ENCODE measurements around the gene GOLPH3. TPM values are rescaled to one million over a fixed set of nuclear protein-coding genes. Genes with fewer than 3 reads are reported as not detected.

GOLPH3 gene
- total RNA-seq, 1 donor from 2014 or later, result 105 TPM

DNA sequence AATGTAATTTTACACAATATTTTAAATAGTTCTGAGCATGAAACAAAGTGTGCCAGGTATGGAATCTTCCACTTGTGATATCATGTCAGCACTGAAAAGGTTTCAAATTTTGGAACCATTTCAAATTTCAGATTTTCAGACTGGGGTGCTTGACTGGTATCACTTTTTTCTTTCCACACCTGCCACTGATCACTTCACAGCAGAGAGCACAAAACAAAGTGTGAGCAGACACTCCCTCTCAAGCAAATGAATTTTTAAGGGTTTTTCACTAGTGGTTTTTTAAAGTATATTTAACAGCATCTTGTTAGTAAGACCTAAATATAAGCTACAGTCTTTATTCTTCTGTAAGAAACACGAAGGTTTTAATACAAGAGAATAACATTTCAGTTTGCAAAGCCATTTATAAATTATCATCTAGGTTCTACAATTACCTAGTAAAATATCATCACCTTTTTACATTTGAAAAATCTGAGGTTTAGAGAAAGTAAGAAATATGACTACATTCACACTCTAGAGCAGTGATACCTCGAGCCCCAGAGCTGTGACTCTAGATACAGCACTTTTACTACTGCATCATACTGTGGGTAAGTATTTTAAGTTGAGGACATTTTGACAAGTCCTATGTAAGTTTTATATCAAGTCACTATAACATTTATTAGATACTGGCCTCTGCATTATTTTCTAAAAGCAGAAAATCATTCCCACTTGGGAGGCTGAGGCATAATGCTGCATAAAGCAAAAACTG is 14.6 kb downstream of the GOLPH3 start:
- TF ChIP-seq, protein P1, sequence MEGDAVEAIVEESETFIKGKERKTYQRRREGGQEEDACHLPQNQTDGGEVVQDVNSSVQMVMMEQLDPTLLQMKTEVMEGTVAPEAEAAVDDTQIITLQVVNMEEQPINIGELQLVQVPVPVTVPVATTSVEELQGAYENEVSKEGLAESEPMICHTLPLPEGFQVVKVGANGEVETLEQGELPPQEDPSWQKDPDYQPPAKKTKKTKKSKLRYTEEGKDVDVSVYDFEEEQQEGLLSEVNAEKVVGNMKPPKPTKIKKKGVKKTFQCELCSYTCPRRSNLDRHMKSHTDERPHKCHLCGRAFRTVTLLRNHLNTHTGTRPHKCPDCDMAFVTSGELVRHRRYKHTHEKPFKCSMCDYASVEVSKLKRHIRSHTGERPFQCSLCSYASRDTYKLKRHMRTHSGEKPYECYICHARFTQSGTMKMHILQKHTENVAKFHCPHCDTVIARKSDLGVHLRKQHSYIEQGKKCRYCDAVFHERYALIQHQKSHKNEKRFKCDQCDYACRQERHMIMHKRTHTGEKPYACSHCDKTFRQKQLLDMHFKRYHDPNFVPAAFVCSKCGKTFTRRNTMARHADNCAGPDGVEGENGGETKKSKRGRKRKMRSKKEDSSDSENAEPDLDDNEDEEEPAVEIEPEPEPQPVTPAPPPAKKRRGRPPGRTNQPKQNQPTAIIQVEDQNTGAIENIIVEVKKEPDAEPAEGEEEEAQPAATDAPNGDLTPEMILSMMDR (IDR thresholded peaks at IDR 0.05; ENCODE audit: unreplicated experiment), result no peak
- peaks cover 12% of the 10 kb centered on the region for H3K36me3 Mint-ChIP-seq (ENCODE audit: low read depth, unreplicated experiment)
- H3K9me3 Mint-ChIP-seq (ENCODE audit: unreplicated experiment), result no peaks in the 10 kb centered on the region
- no peaks in the 10 kb centered on the region for H3K27me3 Mint-ChIP-seq (ENCODE audit: unreplicated experiment)
- peaks cover 5% of the 10 kb centered on the region for H3K4me1 Mint-ChIP-seq (ENCODE audit: unreplicated experiment)
- no peak for DNase-seq (ENCODE audit: low spot score)
- H3K27ac Mint-ChIP-seq (ENCODE audit: unreplicated experiment), result no peak overlapping the region
- H3K4me3 Mint-ChIP-seq (ENCODE audit: unreplicated experiment), result no peak overlapping the region

DNA sequence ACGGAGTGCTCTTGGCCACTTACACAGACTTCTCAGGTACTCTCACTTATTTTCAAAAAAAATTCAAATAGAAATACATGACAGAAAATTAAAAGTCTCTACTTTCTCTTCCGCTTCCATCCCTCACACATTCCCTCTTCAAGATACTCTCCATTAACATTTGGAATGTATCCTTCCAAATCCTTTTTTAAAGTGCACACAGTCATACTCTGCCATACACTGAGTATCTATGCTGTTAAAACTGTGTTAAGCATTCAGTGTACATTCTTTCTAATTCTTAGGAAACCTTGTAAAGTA is 15.5 kb downstream of the GOLPH3 start:
- Mint-ChIP-seq H3K27me3 (ENCODE audit: unreplicated experiment) (no peaks in the 10 kb centered on the region), H3K4me3 (ENCODE audit: unreplicated experiment) (no peak overlapping the region), H3K27ac (ENCODE audit: unreplicated experiment) (no peak overlapping the region), H3K4me1 (ENCODE audit: unreplicated experiment) (peaks cover 13% of the 10 kb centered on the region), H3K36me3 (ENCODE audit: low read depth, unreplicated experiment) (peaks cover 10% of the 10 kb centered on the region), H3K9me3 (ENCODE audit: unreplicated experiment) (no peaks in the 10 kb centered on the region)
- DNase-seq (ENCODE audit: low spot score), result no peak
- TF ChIP-seq, protein P1 (IDR thresholded peaks at IDR 0.05; ENCODE audit: unreplicated experiment), result no peak

- DNase-seq (ENCODE audit: low spot score), result no peak
- H3K27me3 Mint-ChIP-seq (ENCODE audit: unreplicated experiment), result no peaks in the 10 kb centered on the region
- H3K4me3 Mint-ChIP-seq (ENCODE audit: unreplicated experiment), result no peak overlapping the region
- H3K4me1 Mint-ChIP-seq (ENCODE audit: unreplicated experiment), result peaks cover 14% of the 10 kb centered on the region
- H3K9me3 Mint-ChIP-seq (ENCODE audit: unreplicated experiment), result no peaks in the 10 kb centered on the region
- peaks cover 10% of the 10 kb centered on the region for H3K36me3 Mint-ChIP-seq (ENCODE audit: low read depth, unreplicated experiment)
- TF ChIP-seq, protein P1 (IDR thresholded peaks at IDR 0.05; ENCODE audit: unreplicated experiment), result no peak
- H3K27ac Mint-ChIP-seq (ENCODE audit: unreplicated experiment), result no peak overlapping the region
These were observed 17.0 kb downstream of the GOLPH3 start for GRCh38 chr5:32157078-32157477.

DNA sequence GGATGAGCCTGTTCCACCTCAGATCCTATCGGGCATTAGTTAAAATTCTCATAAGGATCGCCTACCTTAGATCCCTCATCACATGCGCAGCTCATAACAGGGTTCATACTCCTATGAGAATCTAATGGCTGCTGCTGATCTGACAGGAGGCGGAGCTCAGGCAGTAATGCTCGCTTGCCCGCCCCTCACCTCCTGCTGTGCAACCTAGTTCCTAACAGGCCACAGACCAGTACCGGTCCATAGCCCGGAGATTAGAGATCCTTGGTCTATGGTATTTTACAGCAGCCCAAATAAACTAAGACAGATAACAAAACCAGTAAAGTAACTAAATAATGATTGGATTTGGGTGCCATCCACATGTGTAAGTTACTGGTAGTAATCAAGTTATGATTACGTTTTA is 17.5 kb downstream of the GOLPH3 start:
- peaks cover 17% of the 10 kb centered on the region for H3K4me1 Mint-ChIP-seq (ENCODE audit: unreplicated experiment)
- H3K27ac Mint-ChIP-seq (ENCODE audit: unreplicated experiment), result no peak overlapping the region
- no peaks in the 10 kb centered on the region for H3K27me3 Mint-ChIP-seq (ENCODE audit: unreplicated experiment)
- no peaks in the 10 kb centered on the region for H3K9me3 Mint-ChIP-seq (ENCODE audit: unreplicated experiment)
- H3K4me3 Mint-ChIP-seq (ENCODE audit: unreplicated experiment), result no peak overlapping the region
- DNase-seq (ENCODE audit: low spot score), result no peak
- peaks cover 12% of the 10 kb centered on the region for H3K36me3 Mint-ChIP-seq (ENCODE audit: low read depth, unreplicated experiment)
- TF ChIP-seq, protein P1 (IDR thresholded peaks at IDR 0.05; ENCODE audit: unreplicated experiment), result no peak

GRCh38 chr5:32155211-32155610 is 18.9 kb downstream of the GOLPH3 start:
- Mint-ChIP-seq H3K4me3 (ENCODE audit: unreplicated experiment) (no peak overlapping the region), H3K27ac (ENCODE audit: unreplicated experiment) (no peak overlapping the region), H3K9me3 (ENCODE audit: unreplicated experiment) (no peaks in the 10 kb centered on the region), H3K4me1 (ENCODE audit: unreplicated experiment) (peaks cover 15% of the 10 kb centered on the region), H3K27me3 (ENCODE audit: unreplicated experiment) (no peaks in the 10 kb centered on the region), H3K36me3 (ENCODE audit: low read depth, unreplicated experiment) (peaks cover 7% of the 10 kb centered on the region)
- DNase-seq (ENCODE audit: low spot score), result no peak
- TF ChIP-seq, protein P1 (IDR thresholded peaks at IDR 0.05; ENCODE audit: unreplicated experiment), result no peak

Data from endothelial cell (in vitro differentiated cells).